ENCODE data around the gene RPS27L. TPM values are rescaled to one million over a fixed set of nuclear protein-coding genes. Genes with fewer than 3 reads are reported as not detected.

RPS27L gene
- total RNA-seq (2014; rRNA removed; shearing (Covaris generic)), result 131 and 242 TPM in 2 replicates

GRCh38 chr15:63157118-63157843 lies at the start of gene RPS27L:
TSS of gene RPS27L (minus strand) at chr15:63157477. CDS start at chr15:63157405, 72 bp downstream.
- peak; percentile 92 for DNase-seq (ENCODE audit: low read depth)

GRCh38 chr15:63206079-63206478 lies 48.8 kb upstream of the RPS27L start:
- no peak for DNase-seq (ENCODE audit: low read depth)

- peak; percentile 70 for DNase-seq (ENCODE audit: low read depth)
Measured at GRCh38 chr15:63203451-63204090, 46.3 kb upstream of the RPS27L start.

- DNase-seq (ENCODE audit: low read depth), result no peak
Measured at GRCh38 chr15:63202861-63203260, 45.6 kb upstream of the RPS27L start.

- no peak for DNase-seq (ENCODE audit: low read depth)
Measured at GRCh38 chr15:63200464-63201249, 43.4 kb upstream of the RPS27L start.

- peak; percentile 70 for DNase-seq (ENCODE audit: low read depth)
Measured at GRCh38 chr15:63198371-63199250, 41.3 kb upstream of the RPS27L start.

- DNase-seq (ENCODE audit: low read depth), result no peak
Measured at GRCh38 chr15:63197626-63198025, 40.3 kb upstream of the RPS27L start.

- DNase-seq (ENCODE audit: low read depth), result no peak
Measured at GRCh38 chr15:63196842-63197241, 39.6 kb upstream of the RPS27L start.

- DNase-seq (ENCODE audit: low read depth), result no peak
Measured at GRCh38 chr15:63195569-63196015, 38.3 kb upstream of the RPS27L start.

GRCh38 chr15:63194880-63195568 lies 37.7 kb upstream of the RPS27L start:
- no peak for DNase-seq (ENCODE audit: low read depth)

GRCh38 chr15:63194302-63194701 lies 37.0 kb upstream of the RPS27L start:
- DNase-seq (ENCODE audit: low read depth), result no peak

- no peak for DNase-seq (ENCODE audit: low read depth)
Measured at GRCh38 chr15:63192619-63193206, 35.4 kb upstream of the RPS27L start.

GRCh38 chr15:63191895-63192618 lies 34.8 kb upstream of the RPS27L start:
- DNase-seq (ENCODE audit: low read depth), result no peak

- no peak for DNase-seq (ENCODE audit: low read depth)
Measured at GRCh38 chr15:63190769-63191649, 33.7 kb upstream of the RPS27L start.

GRCh38 chr15:63189941-63190768 lies 32.9 kb upstream of the RPS27L start:
- DNase-seq (ENCODE audit: low read depth), result peak; percentile 42

GRCh38 chr15:63188926-63189871 lies 31.9 kb upstream of the RPS27L start, which contains the start of gene RAB8B:
TSS of gene RAB8B (plus strand) at chr15:63189606. CDS start at chr15:63189625, 19 bp downstream.
- peak; percentile 95 for DNase-seq (ENCODE audit: low read depth)

Measured in M059J (cell line).